ENCODE data around the gene ELFN1.
A peak's percentile ranks its signal among the peaks of the same experiment; 100 is the strongest.

Gene ELFN1

DNA sequence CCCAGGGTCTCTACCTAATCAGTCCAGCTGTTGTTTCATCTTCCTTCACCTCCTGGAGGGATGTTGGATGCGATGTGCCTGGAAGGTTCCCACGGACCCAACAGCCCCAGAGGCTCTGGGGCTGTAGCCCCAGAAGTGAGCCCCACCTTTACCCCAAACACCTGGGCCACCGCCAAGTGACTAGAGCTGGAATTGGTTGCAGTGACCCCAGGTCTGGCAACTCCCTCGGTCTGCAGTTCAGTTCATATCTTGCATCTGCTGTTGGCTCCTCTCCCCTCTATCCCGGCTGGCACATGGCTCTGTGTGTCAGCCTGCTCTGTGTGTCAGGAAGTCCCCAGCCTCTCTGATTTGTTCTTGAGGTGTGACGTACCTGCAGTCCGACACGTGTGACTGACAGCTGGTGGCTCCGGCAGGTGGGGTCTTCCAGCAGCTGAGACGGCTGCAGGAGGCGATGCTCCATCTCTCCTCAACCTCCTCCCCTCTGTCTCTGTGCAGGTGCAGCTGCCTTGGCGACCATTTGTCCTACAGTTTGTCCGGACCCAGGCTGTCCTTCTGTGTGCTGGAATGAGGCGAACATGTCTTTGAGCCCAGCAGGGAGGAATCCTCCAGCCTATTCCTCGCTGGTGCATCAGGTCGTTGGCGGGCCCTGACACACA is 38.6 kb downstream of the ELFN1 start:
- TF ChIP-seq, protein P1, sequence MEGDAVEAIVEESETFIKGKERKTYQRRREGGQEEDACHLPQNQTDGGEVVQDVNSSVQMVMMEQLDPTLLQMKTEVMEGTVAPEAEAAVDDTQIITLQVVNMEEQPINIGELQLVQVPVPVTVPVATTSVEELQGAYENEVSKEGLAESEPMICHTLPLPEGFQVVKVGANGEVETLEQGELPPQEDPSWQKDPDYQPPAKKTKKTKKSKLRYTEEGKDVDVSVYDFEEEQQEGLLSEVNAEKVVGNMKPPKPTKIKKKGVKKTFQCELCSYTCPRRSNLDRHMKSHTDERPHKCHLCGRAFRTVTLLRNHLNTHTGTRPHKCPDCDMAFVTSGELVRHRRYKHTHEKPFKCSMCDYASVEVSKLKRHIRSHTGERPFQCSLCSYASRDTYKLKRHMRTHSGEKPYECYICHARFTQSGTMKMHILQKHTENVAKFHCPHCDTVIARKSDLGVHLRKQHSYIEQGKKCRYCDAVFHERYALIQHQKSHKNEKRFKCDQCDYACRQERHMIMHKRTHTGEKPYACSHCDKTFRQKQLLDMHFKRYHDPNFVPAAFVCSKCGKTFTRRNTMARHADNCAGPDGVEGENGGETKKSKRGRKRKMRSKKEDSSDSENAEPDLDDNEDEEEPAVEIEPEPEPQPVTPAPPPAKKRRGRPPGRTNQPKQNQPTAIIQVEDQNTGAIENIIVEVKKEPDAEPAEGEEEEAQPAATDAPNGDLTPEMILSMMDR (IDR thresholded peaks at IDR 0.05), result no peak
- no peak for TF ChIP-seq ZFX (IDR thresholded peaks at IDR 0.05; ENCODE audit: borderline replicate concordance)
- H3K27ac ChIP-seq, result no peak overlapping the region

DNA sequence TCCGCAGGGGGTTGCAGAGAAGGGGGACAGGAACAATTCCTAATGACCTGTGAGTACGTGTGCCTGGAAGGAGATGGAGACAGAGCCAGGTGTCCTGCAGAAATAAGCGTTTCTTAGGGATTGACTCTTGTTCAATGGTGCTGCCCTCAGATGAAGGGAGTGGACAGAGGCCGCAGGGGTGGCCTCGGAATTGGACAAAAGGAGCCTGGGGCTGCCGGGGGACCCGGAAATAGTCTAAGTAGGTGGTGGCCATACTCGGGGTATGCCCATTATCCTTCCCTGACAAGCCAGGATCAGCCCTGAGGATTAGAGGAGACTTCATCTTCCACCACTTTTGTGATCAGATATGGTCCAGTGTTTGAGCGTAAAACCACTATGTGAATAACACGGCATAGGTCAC is 39.2 kb downstream of the ELFN1 start:
- TF ChIP-seq, protein P1 (IDR thresholded peaks at IDR 0.05), result no peak
- TF ChIP-seq ZFX (IDR thresholded peaks at IDR 0.05; ENCODE audit: borderline replicate concordance), result no peak
- no peak overlapping the region for H3K27ac ChIP-seq

DNA sequence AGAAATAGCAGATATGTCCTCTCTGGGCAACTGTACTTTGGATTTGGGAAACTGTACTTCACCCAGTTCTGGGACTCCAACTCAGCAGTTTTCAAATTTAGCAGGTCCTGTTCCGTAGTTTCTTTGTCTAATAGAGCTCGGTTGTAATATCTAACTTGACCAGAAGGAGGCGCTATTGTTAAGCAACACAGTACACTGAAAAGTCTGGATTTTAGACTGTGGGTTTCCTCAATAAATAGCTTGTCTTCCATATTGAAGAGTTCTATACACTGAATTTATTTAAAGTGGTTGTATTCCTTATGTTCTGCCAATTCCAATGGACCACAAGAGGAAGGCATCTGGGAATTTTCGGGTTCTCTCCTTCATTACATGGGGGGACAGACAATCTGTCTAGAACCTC is 39.8 kb downstream of the ELFN1 start:
- TF ChIP-seq, protein P1 (IDR thresholded peaks at IDR 0.05), result peak; percentile 64
- no peak for TF ChIP-seq ZFX (IDR thresholded peaks at IDR 0.05; ENCODE audit: borderline replicate concordance)
- no peak overlapping the region for H3K27ac ChIP-seq

DNA sequence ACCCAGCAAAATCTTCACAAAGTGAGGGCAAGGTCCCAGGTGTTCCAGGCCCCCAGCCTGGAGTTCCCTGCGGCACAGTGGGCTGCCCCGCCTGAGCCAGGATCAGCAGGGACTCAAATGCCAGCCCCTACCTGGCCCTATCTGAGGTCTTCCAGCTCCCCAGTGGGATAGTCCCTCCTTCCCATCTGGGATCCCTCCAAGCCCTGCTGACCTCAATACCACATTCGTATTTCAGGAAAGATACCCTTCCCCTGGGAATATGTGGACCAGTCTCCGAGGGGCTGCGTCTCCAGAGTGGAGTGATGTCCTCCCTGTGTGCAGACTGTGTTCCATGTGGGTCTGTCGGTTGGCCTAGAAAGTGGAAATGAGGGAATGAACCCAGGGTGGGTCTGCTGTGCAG is 40.9 kb downstream of the ELFN1 start:
- no peak for TF ChIP-seq ZFX (IDR thresholded peaks at IDR 0.05; ENCODE audit: borderline replicate concordance)
- TF ChIP-seq, protein P1 (IDR thresholded peaks at IDR 0.05), result no peak
- H3K27ac ChIP-seq, result no peak overlapping the region

- H3K27ac ChIP-seq, result no peak overlapping the region
Observed at GRCh38 chr7:1712907-1713501, 42.9 kb downstream of the ELFN1 start.

GRCh38 chr7:1713502-1714484 is 43.7 kb downstream of the ELFN1 start:
- no peak overlapping the region for H3K27ac ChIP-seq
- TF ChIP-seq, protein P1 (IDR thresholded peaks at IDR 0.05), result no peak
- TF ChIP-seq ZFX (IDR thresholded peaks at IDR 0.05; ENCODE audit: borderline replicate concordance), result no peak

More at GRCh38 chr7:1712907-1713501, 42.9 kb downstream of the ELFN1 start:
- no peak for TF ChIP-seq ZFX (IDR thresholded peaks at IDR 0.05; ENCODE audit: borderline replicate concordance)
- TF ChIP-seq, protein P1 (IDR thresholded peaks at IDR 0.05), result no peak

All from 22Rv1 (cell line).